HepG2 (cell line): ENCODE results near the gene TUBB4B. TPM values are rescaled to one million over a fixed set of nuclear protein-coding genes. Genes with fewer than 3 reads are reported as not detected.

ENCODE experiments used
- ETV5 ChIP-seq: IDR thresholded peaks from 2 replicates; pipeline ENCODE4 v1.6.1; 2018; ENCODE audit warnings: missing biosample characterization, missing genetic modification reagents, inconsistent platforms, borderline replicate concordance
- GABPB1 ChIP-seq: IDR thresholded peaks from 2 replicates; pipeline ENCODE4 v1.6.1; 2016; ENCODE audit warnings: mild to moderate bottlenecking, missing genetic modification reagents, moderate library complexity, missing compliant biosample characterization
- NFYC ChIP-seq: IDR thresholded peaks from 2 replicates; pipeline ENCODE4 v1.6.1; 2016; ENCODE audit warnings: missing genetic modification reagents, missing compliant biosample characterization
- SALL2 ChIP-seq: sonication (generic); formaldehyde crosslinking; IDR thresholded peaks from 2 replicates; pipeline ENCODE4 v1.8.1; 2023; ENCODE audit warnings: mild to moderate bottlenecking, missing genetic modification reagents, inconsistent platforms
- SP2 ChIP-seq: sonication (generic); formaldehyde crosslinking; IDR thresholded peaks from 2 replicates; pipeline ENCODE4 v1.5.1; 2020; ENCODE audit warnings: mild to moderate bottlenecking, missing genetic modification reagents
- ZNF274 ChIP-seq: sonication (generic); formaldehyde crosslinking; IDR thresholded peaks from 2 replicates; pipeline ENCODE4 v1.5.1; 2020; ENCODE audit warnings: mild to moderate bottlenecking, missing genetic modification reagents
- ZNF607 ChIP-seq: sonication (generic); formaldehyde crosslinking; IDR thresholded peaks from 2 replicates; pipeline ENCODE4 v1.5.1; 2020; ENCODE audit warnings: missing genetic modification reagents, mild to moderate bottlenecking, borderline replicate concordance
- ZNF768 ChIP-seq: sonication (generic); formaldehyde crosslinking; IDR thresholded peaks from 2 replicates; pipeline ENCODE4 v1.4.0; 2020; ENCODE audit warnings: missing genetic modification reagents
- ZNF776 ChIP-seq: sonication (generic); formaldehyde crosslinking; IDR thresholded peaks from 2 replicates; pipeline ENCODE4 v1.4.0; 2020; ENCODE audit warnings: mild to moderate bottlenecking, missing genetic modification reagents
- ZNF83 ChIP-seq: sonication (generic); formaldehyde crosslinking; IDR thresholded peaks from 2 replicates; pipeline ENCODE4 v1.4.0; 2020; ENCODE audit warnings: missing genetic modification reagents, mild to moderate bottlenecking, borderline replicate concordance
- ZNF841 ChIP-seq: sonication (generic); formaldehyde crosslinking; IDR thresholded peaks from 2 replicates; pipeline ENCODE4 v1.8.1; 2023; ENCODE audit warnings: missing genetic modification reagents, borderline replicate concordance
- polyA plus RNA-seq, 8 experiments: library from polyadenylated mRNA; depleted of rRNA in 3 of 8; stranded (reverse) in 7 of 8; unstranded in 1 of 8; fragments of >200 nt; fragmentation: Illumina TruSeq in 4 of 8; extraction: Trizol in 4 of 8; gene quantifications; 2 replicates each; pipeline versions ENCODE4 v1.2.1 to v1.2.3, GENCODE V29; 2011 to 2016; ENCODE audit warnings: low read depth in 4 of 8, missing spikeins in 1 of 8, mixed read lengths in 1 of 8; ENCODE audit not compliant: insufficient read depth in 1 of 8
- total RNA-seq, 5 experiments: library from RNA; depleted of rRNA; stranded (reverse); fragments of >200 nt; fragmentation: Illumina TruSeq; extraction: Trizol; gene quantifications; 2 replicates each; pipeline ENCODE4 v1.2.3, GENCODE V29; 2016; ENCODE audit warnings: low read depth in 1 of 5
- TF ChIP-seq, protein P1 (sequence below), 2 experiments: fragments of 450-650 bp in 1 of 2; sonication (generic) in 1 of 2; formaldehyde crosslinking in 1 of 2; IDR thresholded peaks; 2 replicates each; pipeline versions ENCODE4 v1.6.1 to v1.8.0; 2016 to 2022; ENCODE audit warnings: antibody characterized with exemption in 1 of 2, mild to moderate bottlenecking in 1 of 2, missing genetic modification reagents in 1 of 2

Gene TUBB4B
- total and polyA plus RNA-seq, 2 of the 13 experiments (the other 11 are each of a cell fraction or from before 2014, with no cell fraction given): 182 to 412 TPM

- TF ChIP-seq, protein P1, sequence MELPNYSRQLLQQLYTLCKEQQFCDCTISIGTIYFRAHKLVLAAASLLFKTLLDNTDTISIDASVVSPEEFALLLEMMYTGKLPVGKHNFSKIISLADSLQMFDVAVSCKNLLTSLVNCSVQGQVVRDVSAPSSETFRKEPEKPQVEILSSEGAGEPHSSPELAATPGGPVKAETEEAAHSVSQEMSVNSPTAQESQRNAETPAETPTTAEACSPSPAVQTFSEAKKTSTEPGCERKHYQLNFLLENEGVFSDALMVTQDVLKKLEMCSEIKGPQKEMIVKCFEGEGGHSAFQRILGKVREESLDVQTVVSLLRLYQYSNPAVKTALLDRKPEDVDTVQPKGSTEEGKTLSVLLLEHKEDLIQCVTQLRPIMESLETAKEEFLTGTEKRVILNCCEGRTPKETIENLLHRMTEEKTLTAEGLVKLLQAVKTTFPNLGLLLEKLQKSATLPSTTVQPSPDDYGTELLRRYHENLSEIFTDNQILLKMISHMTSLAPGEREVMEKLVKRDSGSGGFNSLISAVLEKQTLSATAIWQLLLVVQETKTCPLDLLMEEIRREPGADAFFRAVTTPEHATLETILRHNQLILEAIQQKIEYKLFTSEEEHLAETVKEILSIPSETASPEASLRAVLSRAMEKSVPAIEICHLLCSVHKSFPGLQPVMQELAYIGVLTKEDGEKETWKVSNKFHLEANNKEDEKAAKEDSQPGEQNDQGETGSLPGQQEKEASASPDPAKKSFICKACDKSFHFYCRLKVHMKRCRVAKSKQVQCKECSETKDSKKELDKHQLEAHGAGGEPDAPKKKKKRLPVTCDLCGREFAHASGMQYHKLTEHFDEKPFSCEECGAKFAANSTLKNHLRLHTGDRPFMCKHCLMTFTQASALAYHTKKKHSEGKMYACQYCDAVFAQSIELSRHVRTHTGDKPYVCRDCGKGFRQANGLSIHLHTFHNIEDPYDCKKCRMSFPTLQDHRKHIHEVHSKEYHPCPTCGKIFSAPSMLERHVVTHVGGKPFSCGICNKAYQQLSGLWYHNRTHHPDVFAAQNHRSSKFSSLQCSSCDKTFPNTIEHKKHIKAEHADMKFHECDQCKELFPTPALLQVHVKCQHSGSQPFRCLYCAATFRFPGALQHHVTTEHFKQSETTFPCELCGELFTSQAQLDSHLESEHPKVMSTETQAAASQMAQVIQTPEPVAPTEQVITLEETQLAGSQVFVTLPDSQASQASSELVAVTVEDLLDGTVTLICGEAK (IDR thresholded peaks at IDR 0.05): no peak
- TF ChIP-seq, protein P1 (CRISPR knock-in tag; IDR thresholded peaks at IDR 0.05): no peak
- TF ChIP-seq ZNF776: peak; percentile 57
- TF ChIP-seq ZNF274 (CRISPR knock-in tag): no peak
- TF ChIP-seq SP2 (CRISPR knock-in tag): 0 out of 2 replicates have a peak, but pooled peaks have one; percentile 48
- TF ChIP-seq ZNF607 (CRISPR knock-in tag): peak; percentile 54; the same call in 1 of the 2 replicates
- TF ChIP-seq NFYC: peak; percentile 15; the same call in 1 of the 2 replicates
- TF ChIP-seq SALL2 (CRISPR knock-in tag): 0 out of 2 replicates have a peak, but pooled peaks have one; percentile 48
- TF ChIP-seq ETV5 (CRISPR knock-in tag): 0 out of 2 replicates have a peak, but pooled peaks have one; percentile 18
- peak; percentile 6; the same call in 1 of the 2 replicates for TF ChIP-seq ZNF768
- no peak for TF ChIP-seq ZNF83 (CRISPR knock-in tag)
- TF ChIP-seq GABPB1: peak; percentile 32; the same call in 1 of the 2 replicates
- TF ChIP-seq ZNF841 (CRISPR knock-in tag): no peak
- TF ChIP-seq, all 625 proteins: peak for 44
Measured at GRCh38 chr9:137228506-137228967, 12.6 kb upstream of the TUBB4B start (continued).
